ENCODE data around the gene JMJD8.
A peak's percentile ranks its signal among the peaks of the same experiment; 100 is the strongest.

JMJD8 gene

DNA sequence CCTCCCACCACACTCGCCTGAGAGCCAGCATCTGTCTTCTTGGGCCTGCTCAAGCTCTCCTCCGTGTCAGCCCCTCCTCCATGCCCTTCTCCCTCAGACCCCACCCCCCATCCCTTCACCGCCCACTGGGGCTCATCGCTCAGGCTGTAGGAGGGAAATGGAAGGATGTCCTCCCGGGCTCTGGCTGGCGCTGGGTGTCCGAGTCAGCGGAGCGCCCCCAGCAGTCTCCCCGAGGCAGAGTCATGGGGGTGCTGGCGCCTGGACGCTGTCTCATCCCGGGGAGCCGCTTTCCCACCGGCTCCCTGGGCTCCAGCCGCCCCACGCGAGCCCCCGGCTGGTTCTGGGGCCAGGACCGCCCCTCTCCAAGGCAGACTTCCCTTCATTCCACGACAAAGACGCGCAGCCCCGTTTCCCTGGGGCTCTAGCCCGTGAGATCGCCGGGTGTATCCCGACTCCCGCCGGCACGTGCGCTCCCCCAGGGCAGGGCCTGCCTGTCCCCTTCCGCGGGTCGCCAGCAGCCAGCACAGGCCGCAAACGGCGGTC is 36.4 kb upstream of the JMJD8 start:
- H3K4me2 ChIP-seq, result peak overlapping the region; percentile 96 to 100 (median 100)
- peaks cover 64 to 99% (median 96%) of the 10 kb centered on the region in 10 experiments for H3K4me1 ChIP-seq
- H3K9me3 ChIP-seq (replicated peaks in 1 of 11), result no peaks in the 10 kb centered on the region
- H4K20me1 ChIP-seq, result peaks cover 32 to 96% (median 77%) of the 10 kb centered on the region in 11 experiments; a peak in 21 of 22 replicates
- no peak for TF ChIP-seq Cebpa-rat (IDR thresholded peaks at IDR 0.05)
- H3K36me3 ChIP-seq, result 0 out of 22 replicates have a peak, but pooled peaks cover 0 to 6% (median 0%) of the 10 kb centered on the region in 11 experiments
- H3K27me3 ChIP-seq, result peaks cover 11 to 61% (median 17%) of the 10 kb centered on the region in 11 experiments
- H3K4me3 ChIP-seq, result peak overlapping the region; percentile 67 to 80 (median 73)
- H3K27ac ChIP-seq, result peak overlapping the region; percentile 20 to 86 (median 79); a peak in 21 of 22 replicates
- peak overlapping the region; percentile 73 to 87 (median 81) for H3K9ac ChIP-seq

DNA sequence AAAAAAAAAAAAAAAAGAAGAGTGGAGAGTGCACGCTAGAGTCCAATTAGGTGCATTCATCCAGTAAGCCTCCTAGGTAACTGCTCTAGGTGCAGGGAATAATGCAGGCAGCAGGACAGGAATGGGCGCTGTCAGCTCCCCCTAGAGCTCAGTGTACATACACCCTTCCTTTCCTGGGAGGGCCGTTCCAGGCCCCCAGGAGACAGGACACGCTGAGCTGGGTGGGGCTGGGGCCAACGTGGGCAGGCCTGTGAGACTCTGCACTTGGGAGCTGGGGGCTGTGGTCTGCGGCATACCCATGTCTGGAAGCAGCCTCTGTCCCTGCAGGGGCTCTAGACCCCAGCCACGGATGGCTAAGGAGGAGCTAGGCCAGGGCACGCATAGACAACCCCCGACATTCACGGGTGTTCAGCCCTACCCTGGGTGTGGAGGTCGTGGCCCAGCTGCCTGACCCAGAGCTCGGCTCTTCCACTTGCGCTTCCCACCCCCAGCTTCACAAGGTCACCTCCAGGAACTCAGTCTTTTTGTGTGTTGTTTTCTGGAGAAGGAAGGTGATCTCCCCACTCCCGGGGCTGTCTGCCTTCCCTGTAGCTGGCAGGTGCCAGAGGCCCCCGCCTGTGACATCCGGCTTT is 35.8 kb upstream of the JMJD8 start:
- peak overlapping the region; percentile 96 to 100 (median 100) for H3K4me2 ChIP-seq
- H3K9ac ChIP-seq, result peak overlapping the region; percentile 73 to 87 (median 81); a peak in 21 of 22 replicates
- H3K27ac ChIP-seq, result peak overlapping the region in 9 of 11 experiments; percentile 67 to 86 (median 79); a peak in 16 of 22 replicates
- peaks cover 16 to 61% (median 22%) of the 10 kb centered on the region in 11 experiments for H3K27me3 ChIP-seq
- H3K36me3 ChIP-seq, result 0 out of 22 replicates have a peak, but pooled peaks cover 0 to 6% (median 0%) of the 10 kb centered on the region in 11 experiments
- peaks cover 68 to 97% (median 95%) of the 10 kb centered on the region in 10 experiments for H3K4me1 ChIP-seq
- no peaks in the 10 kb centered on the region for H3K9me3 ChIP-seq (replicated peaks in 1 of 11)
- peak overlapping the region; percentile 67 to 80 (median 73) for H3K4me3 ChIP-seq
- no peak for TF ChIP-seq Cebpa-rat (IDR thresholded peaks at IDR 0.05)
- H4K20me1 ChIP-seq, result peaks cover 32 to 95% (median 73%) of the 10 kb centered on the region in 11 experiments; a peak in 21 of 22 replicates

DNA sequence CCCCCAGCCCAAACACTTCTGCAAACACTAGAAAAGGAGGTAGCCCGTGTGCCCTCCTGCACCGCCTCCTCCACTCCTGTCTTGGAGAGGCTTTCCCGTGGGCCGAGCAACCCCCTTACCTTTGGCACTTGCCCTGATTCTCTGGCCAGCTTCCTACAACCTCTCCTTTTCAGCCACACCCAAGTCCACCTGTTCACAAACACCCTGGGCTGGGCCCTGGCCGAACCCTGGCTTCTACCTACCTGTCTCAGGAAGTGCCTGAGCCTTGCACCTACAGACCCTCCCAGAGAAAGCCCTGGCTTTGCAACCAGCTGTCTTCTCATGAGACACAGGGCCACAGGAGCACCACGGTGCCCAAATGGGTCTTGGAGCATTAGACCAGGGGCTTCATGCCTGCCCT is 34.8 kb upstream of the JMJD8 start:
- TF ChIP-seq Cebpa-rat (IDR thresholded peaks at IDR 0.05), result no peak
- Histone ChIP-seq H3K4me3 (no peak overlapping the region; a peak in 2 of 20 replicates), H4K20me1 (peaks cover 22 to 92% (median 65%) of the 10 kb centered on the region in 11 experiments; a peak in 21 of 22 replicates), H3K9me3 (replicated peaks in 1 of 11) (no peaks in the 10 kb centered on the region), H3K9ac (peak overlapping the region in 4 of 11 experiments; percentile 10 to 87 (median 68); a peak in 3 of 22 replicates), H3K4me2 (peak overlapping the region; percentile 40 to 100 (median 100); a peak in 21 of 22 replicates), H3K27me3 (peaks cover 16 to 59% (median 30%) of the 10 kb centered on the region in 11 experiments), H3K36me3 (0 out of 22 replicates have a peak, but pooled peaks cover 0 to 6% (median 0%) of the 10 kb centered on the region in 11 experiments), H3K27ac (no peak overlapping the region), H3K4me1 (peaks cover 76 to 95% (median 93%) of the 10 kb centered on the region in 10 experiments)

DNA sequence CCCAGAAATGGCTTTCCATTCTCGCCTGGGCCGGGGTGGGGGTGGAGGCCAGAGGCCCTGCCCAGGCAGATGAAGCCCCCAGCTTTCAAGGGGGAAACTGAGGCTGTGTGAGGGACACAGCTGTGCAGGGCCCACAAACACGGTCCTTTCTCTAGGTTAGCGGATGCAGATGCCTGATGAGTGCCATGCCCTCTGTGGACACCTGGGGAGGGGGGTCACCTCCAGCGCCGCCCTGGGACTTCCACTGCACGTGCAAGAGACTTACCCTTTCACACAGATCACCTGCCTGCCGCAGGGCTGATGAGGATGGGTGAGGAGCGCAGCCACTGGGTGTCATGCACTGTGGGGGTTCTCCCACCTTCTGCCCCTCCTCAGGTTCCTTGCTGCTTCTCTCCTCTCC is 34.3 kb upstream of the JMJD8 start:
- Histone ChIP-seq H3K9ac (peak overlapping the region in 4 of 11 experiments; percentile 59 to 87 (median 75); a peak in 7 of 22 replicates), H3K9me3 (replicated peaks in 1 of 11) (no peaks in the 10 kb centered on the region), H3K27me3 (peaks cover 16 to 58% (median 35%) of the 10 kb centered on the region in 11 experiments), H4K20me1 (peaks cover 17 to 90% (median 59%) of the 10 kb centered on the region in 11 experiments; a peak in 21 of 22 replicates), H3K4me1 (peaks cover 75 to 93% (median 89%) of the 10 kb centered on the region in 10 experiments), H3K27ac (peak overlapping the region in 4 of 11 experiments; percentile 23 to 51 (median 36); a peak in 4 of 22 replicates), H3K36me3 (0 out of 22 replicates have a peak, but pooled peaks cover 0 to 6% (median 0%) of the 10 kb centered on the region in 11 experiments), H3K4me2 (peak overlapping the region; percentile 5 to 100 (median 100); a peak in 19 of 22 replicates), H3K4me3 (no peak overlapping the region; a peak in 1 of 20 replicates)
- TF ChIP-seq Cebpa-rat (IDR thresholded peaks at IDR 0.05), result no peak

DNA sequence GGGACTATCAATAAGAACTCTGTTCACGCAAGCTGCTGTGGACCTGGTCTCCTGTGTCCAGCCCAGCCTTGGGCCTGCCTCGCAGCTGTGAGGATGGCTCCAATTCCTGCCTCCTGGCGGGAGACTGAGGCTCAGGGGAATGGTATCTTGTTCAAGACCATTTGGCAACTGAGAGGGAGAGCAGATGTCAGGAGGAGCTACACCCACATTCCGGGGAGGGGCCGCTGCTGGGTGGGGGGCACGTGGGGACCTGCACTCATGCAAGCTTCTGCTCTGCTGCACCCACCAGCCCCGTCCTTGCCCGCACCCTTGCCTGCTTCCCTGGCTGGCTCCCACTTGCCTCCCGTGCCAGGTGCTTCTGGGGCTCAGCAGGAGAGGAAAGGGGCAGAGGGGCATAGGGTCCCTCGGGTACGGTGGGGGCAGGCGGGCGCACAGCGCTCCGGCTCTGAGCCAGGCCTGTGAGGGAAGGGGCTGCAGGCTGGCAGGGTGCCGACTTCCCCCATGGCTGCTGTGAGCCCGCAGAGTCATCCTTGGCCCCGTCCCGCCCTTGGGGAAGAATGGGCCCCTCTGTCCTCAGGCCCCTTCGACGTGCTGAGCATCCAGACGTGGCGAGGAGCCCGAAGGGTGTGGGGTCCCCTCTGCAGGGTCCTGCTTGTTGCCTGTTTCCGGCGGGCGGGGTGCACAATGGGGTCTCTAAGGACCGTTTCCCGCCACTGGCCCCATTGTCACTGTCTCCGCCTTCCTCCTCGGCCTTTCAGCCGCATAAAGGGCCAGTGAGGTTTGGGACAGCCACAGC is 33.5 kb upstream of the JMJD8 start:
- H3K9ac ChIP-seq, result peak overlapping the region in 5 of 11 experiments; percentile 29 to 87 (median 73); a peak in 7 of 22 replicates
- H3K36me3 ChIP-seq, result 0 out of 22 replicates have a peak, but pooled peaks cover 0 to under 1% (median 0%) of the 10 kb centered on the region in 11 experiments
- H4K20me1 ChIP-seq, result peaks cover 9 to 83% (median 52%) of the 10 kb centered on the region in 11 experiments; a peak in 20 of 22 replicates
- H3K4me1 ChIP-seq, result peaks cover 67 to 85% (median 82%) of the 10 kb centered on the region in 10 experiments
- H3K27me3 ChIP-seq, result peaks cover 16 to 54% (median 39%) of the 10 kb centered on the region in 11 experiments
- peak overlapping the region in 4 of 11 experiments; percentile 23 to 51 (median 36); a peak in 4 of 22 replicates for H3K27ac ChIP-seq
- peak overlapping the region in 1 of 10 experiments; percentile 15; a peak in 2 of 20 replicates for H3K4me3 ChIP-seq
- peak overlapping the region; percentile 5 to 100 (median 100); a peak in 20 of 22 replicates for H3K4me2 ChIP-seq
- H3K9me3 ChIP-seq (replicated peaks in 1 of 11), result no peaks in the 10 kb centered on the region
- TF ChIP-seq Cebpa-rat (IDR thresholded peaks at IDR 0.05), result no peak

DNA sequence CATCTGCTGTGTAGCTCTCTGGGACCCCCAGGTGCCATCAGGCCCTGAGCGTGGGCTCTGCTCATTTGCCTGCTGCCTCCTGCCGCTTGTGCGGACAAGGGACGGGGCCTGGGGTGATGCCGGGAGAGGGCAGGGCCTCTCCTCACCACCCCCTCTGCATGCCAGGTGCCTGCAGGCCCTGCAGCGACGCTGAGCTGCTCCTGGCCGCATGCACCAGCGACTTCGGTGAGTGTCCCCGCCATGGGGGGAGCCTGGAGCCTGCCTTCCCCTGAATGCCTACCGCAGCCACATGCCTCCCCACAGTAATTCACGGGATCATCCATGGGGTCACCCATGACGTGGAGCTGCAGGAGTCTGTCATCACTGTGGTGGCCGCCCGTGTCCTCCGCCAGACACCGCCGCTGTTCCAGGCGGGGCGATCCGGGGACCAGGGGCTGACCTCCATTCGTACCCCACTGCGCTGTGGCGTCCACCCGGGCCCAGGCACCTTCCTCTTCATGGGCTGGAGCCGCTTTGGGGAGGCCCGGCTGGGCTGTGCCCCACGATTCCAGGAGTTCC is 32.7 kb upstream of the JMJD8 start:
- Histone ChIP-seq H3K9ac (peak overlapping the region in 6 of 11 experiments; percentile 8 to 80 (median 72); a peak in 5 of 22 replicates), H3K27me3 (peaks cover 17 to 60% (median 48%) of the 10 kb centered on the region in 11 experiments), H3K4me1 (peaks cover 60 to 77% (median 75%) of the 10 kb centered on the region in 10 experiments), H3K27ac (no peak overlapping the region), H3K9me3 (replicated peaks in 1 of 11) (no peaks in the 10 kb centered on the region), H3K4me3 (peak overlapping the region in 6 of 10 experiments; percentile 68 to 75 (median 71); a peak in 4 of 20 replicates), H3K4me2 (peak overlapping the region; percentile 91 to 100 (median 100); a peak in 21 of 22 replicates), H4K20me1 (peaks cover 4 to 75% (median 44%) of the 10 kb centered on the region in 11 experiments; a peak in 19 of 22 replicates), H3K36me3 (no peaks in the 10 kb centered on the region)
- no peak for TF ChIP-seq Cebpa-rat (IDR thresholded peaks at IDR 0.05)

DNA sequence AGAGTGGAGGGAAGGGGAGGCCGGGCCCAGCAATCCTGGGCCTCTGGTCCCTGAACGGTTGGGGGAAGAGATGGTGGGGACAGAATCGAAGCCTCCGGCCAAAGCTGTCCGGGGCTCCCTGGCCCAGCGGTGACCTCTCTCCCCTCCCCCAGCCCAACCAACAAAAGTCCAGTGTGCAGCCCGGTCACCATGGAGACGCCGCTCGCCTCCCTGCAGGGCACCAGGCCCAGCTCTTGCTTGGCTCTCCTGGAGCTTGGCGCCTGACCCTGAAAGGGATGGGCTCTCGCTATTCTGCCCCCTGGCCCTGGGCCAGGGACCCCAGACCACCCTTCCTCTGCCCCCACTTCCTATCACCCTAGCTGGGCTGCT is 32.0 kb upstream of the JMJD8 start:
- TF ChIP-seq Cebpa-rat (IDR thresholded peaks at IDR 0.05), result no peak

More for the DNA sequence above, 32.0 kb upstream of the JMJD8 start:
- Histone ChIP-seq H3K27me3 (peaks cover 22 to 65% (median 54%) of the 10 kb centered on the region in 11 experiments), H3K9me3 (replicated peaks in 1 of 11) (no peaks in the 10 kb centered on the region), H3K27ac (no peak overlapping the region), H3K4me2 (peak overlapping the region; percentile 91 to 100 (median 100)), H3K36me3 (no peaks in the 10 kb centered on the region), H4K20me1 (peaks cover 0 to 73% (median 43%) of the 10 kb centered on the region in 11 experiments; a peak in 18 of 22 replicates), H3K4me3 (peak overlapping the region in 9 of 10 experiments; percentile 61 to 75 (median 69); a peak in 17 of 20 replicates), H3K4me1 (peaks cover 55 to 77% (median 73%) of the 10 kb centered on the region in 10 experiments), H3K9ac (peak overlapping the region in 6 of 11 experiments; percentile 23 to 80 (median 72); a peak in 9 of 22 replicates)
